C4-2B (cell line): ENCODE results near the gene OSBPL3.

Source experiments
- ZFX ChIP-seq: fragments of 450-650 bp; IDR thresholded peaks from 2 replicates; pipeline ENCODE4 v1.6.1; 2017
- TF ChIP-seq, protein P1 (sequence below): fragments of 450-650 bp; conservative IDR thresholded peaks from 2 replicates; pipeline ENCODE4 v1.5.1; 2017; ENCODE audit warnings: mild to moderate bottlenecking

DNA sequence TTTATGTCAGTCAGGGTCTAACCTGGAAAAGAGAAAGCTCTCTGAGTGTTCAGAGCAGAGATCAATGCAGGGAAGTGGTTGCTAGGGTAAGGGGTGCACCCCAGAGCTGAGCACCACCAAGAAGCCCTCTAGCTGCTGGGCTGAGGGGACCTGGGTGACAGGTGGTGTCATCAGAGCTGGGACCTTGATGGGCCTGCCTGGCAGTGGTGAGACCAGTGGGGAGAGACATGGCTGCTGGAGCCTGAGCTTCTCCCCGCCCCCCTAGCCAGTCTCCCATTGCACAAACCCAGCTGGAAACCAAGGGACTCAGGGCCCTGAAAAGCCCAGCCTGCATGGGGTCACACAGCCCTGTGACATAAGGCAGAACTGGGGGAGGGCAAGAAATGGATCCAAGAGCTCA, 49.1 kb upstream of the OSBPL3 start:
- TF ChIP-seq, protein P1, sequence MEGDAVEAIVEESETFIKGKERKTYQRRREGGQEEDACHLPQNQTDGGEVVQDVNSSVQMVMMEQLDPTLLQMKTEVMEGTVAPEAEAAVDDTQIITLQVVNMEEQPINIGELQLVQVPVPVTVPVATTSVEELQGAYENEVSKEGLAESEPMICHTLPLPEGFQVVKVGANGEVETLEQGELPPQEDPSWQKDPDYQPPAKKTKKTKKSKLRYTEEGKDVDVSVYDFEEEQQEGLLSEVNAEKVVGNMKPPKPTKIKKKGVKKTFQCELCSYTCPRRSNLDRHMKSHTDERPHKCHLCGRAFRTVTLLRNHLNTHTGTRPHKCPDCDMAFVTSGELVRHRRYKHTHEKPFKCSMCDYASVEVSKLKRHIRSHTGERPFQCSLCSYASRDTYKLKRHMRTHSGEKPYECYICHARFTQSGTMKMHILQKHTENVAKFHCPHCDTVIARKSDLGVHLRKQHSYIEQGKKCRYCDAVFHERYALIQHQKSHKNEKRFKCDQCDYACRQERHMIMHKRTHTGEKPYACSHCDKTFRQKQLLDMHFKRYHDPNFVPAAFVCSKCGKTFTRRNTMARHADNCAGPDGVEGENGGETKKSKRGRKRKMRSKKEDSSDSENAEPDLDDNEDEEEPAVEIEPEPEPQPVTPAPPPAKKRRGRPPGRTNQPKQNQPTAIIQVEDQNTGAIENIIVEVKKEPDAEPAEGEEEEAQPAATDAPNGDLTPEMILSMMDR: no peak
- no peak for TF ChIP-seq ZFX
